ENCODE data around the gene CATSPER1. TPM values are rescaled to one million over a fixed set of nuclear protein-coding genes. Genes with fewer than 3 reads are reported as not detected.

Gene CATSPER1
- polyA plus RNA-seq, 1 of the 3 experiments (the other 2 are of a cell fraction): 2.2 TPM

DNA sequence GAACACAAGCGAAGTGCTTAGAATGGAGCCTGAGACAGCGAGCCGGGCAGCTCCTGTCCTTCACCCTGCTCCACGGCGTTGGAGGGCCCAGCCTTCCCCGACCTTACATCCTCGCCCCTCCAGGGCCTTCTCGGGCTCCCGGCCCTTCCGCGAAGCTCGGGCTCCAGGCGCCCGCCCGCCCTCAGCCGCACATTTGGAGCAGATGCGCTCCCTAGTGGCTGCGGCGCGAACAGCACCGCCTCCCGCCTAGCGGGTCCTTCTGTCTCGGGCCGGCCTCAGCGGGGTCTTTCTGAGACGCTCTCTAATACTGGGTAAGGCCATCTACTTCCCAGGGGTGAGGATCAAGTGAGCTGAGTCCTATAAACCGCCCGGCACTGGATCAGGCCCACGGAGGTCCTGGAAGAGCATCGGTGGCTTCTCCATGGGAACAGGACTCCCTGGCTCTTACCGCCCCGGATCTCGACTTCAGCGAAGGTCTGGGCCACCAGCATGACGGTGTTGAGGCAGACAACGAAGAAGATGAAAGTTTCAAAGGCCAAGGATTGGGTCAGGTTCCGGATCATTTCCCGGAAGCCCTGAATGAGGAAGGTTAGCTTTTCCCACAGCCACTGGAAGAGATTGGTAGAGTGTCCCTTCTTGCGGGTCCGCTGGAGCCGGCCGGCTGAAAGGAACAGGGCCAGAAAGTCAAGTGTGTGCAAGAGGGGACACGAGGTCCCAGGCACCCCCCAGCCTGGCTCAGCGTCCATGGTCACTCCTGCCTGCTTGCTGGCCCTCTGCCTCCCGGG is 3.7 kb downstream of the CATSPER1 start:
- Histone ChIP-seq H3K27me3 (ENCODE audit: insufficient read depth) (no peaks in the 10 kb centered on the region), H3K4me3 (ENCODE audit: low read depth in 2 of 2, low read length in 1 of 2) (peak overlapping the region; percentile 17 to 29; a peak in 2 of 4 replicates), H3K9ac (0 out of 2 replicates have a peak overlapping the region, but pooled peaks have one; percentile 45), H3K79me2 (ENCODE audit: insufficient read depth) (peaks cover 29% of the 10 kb centered on the region; the same call in 1 of the 2 replicates), H2AFZ (ENCODE audit: low read depth) (peak overlapping the region; percentile 63), H3K4me2 (peak overlapping the region; percentile 39; the same call in 1 of the 2 replicates), H3F3A (replicated peaks; ENCODE audit: insufficient read depth) (peaks cover 4% of the 10 kb centered on the region), H4K20me1 (ENCODE audit: insufficient read depth) (no peaks in the 10 kb centered on the region), H3K27ac (ENCODE audit: low read depth in 2 of 2, low read length in 1 of 2) (no peak overlapping the region), H3K36me3 (replicated peaks in 1 of 2; ENCODE audit: control insufficient read depth in 1 of 2, insufficient read depth in 2 of 2, low read length in 1 of 2) (no peaks in the 10 kb centered on the region), H3K9me3 (no peaks in the 10 kb centered on the region), H3K4me1 (ENCODE audit: control insufficient read depth in 1 of 2, insufficient read depth in 2 of 2, low read depth in 1 of 2, low read length in 1 of 2) (peaks cover 3 to 21% of the 10 kb centered on the region in 2 experiments; a peak in 3 of 4 replicates), H3K9me2 (no peaks in the 10 kb centered on the region)
- ChIA-PET CTCF (interaction anchor here (0.6 to 3.2 kb wide), 40 partner anchors 9 to 396 kb away, joined by 3 to 55 read pairs (median 4); partner anchors contain the start of genes BANF1, CCDC85B, CST6 and EIF1AD), POLR2A (interaction anchor here (1.4 kb wide), 1 partner anchor 22 kb away, joined by 7 read pairs; no protein-coding TSS in a partner anchor)
- TF ChIP-seq, protein P1, sequence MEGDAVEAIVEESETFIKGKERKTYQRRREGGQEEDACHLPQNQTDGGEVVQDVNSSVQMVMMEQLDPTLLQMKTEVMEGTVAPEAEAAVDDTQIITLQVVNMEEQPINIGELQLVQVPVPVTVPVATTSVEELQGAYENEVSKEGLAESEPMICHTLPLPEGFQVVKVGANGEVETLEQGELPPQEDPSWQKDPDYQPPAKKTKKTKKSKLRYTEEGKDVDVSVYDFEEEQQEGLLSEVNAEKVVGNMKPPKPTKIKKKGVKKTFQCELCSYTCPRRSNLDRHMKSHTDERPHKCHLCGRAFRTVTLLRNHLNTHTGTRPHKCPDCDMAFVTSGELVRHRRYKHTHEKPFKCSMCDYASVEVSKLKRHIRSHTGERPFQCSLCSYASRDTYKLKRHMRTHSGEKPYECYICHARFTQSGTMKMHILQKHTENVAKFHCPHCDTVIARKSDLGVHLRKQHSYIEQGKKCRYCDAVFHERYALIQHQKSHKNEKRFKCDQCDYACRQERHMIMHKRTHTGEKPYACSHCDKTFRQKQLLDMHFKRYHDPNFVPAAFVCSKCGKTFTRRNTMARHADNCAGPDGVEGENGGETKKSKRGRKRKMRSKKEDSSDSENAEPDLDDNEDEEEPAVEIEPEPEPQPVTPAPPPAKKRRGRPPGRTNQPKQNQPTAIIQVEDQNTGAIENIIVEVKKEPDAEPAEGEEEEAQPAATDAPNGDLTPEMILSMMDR (IDR thresholded peaks at IDR 0.05): peak; percentile 90
- no peak for TF ChIP-seq RXRA (IDR thresholded peaks at IDR 0.05; ENCODE audit: borderline replicate concordance, low read depth)
- TF ChIP-seq, protein P2, sequence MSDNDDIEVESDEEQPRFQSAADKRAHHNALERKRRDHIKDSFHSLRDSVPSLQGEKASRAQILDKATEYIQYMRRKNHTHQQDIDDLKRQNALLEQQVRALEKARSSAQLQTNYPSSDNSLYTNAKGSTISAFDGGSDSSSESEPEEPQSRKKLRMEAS (IDR thresholded peaks at IDR 0.05; ENCODE audit: low read depth): peak; percentile 69
- TF ChIP-seq, protein P3, sequence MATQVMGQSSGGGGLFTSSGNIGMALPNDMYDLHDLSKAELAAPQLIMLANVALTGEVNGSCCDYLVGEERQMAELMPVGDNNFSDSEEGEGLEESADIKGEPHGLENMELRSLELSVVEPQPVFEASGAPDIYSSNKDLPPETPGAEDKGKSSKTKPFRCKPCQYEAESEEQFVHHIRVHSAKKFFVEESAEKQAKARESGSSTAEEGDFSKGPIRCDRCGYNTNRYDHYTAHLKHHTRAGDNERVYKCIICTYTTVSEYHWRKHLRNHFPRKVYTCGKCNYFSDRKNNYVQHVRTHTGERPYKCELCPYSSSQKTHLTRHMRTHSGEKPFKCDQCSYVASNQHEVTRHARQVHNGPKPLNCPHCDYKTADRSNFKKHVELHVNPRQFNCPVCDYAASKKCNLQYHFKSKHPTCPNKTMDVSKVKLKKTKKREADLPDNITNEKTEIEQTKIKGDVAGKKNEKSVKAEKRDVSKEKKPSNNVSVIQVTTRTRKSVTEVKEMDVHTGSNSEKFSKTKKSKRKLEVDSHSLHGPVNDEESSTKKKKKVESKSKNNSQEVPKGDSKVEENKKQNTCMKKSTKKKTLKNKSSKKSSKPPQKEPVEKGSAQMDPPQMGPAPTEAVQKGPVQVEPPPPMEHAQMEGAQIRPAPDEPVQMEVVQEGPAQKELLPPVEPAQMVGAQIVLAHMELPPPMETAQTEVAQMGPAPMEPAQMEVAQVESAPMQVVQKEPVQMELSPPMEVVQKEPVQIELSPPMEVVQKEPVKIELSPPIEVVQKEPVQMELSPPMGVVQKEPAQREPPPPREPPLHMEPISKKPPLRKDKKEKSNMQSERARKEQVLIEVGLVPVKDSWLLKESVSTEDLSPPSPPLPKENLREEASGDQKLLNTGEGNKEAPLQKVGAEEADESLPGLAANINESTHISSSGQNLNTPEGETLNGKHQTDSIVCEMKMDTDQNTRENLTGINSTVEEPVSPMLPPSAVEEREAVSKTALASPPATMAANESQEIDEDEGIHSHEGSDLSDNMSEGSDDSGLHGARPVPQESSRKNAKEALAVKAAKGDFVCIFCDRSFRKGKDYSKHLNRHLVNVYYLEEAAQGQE (IDR thresholded peaks at IDR 0.05; ENCODE audit: low read depth, low read length): no peak
- TF ChIP-seq POLR2AphosphoS5 (IDR thresholded peaks at IDR 0.05; ENCODE audit: low read depth, low read length): no peak
- TF ChIP-seq FOSL2 (IDR thresholded peaks at IDR 0.05; ENCODE audit: borderline replicate concordance, low read depth): no peak
- TF ChIP-seq TEAD4 (IDR thresholded peaks at IDR 0.05; ENCODE audit: borderline replicate concordance, insufficient read depth): no peak
- TF ChIP-seq, protein P4, sequence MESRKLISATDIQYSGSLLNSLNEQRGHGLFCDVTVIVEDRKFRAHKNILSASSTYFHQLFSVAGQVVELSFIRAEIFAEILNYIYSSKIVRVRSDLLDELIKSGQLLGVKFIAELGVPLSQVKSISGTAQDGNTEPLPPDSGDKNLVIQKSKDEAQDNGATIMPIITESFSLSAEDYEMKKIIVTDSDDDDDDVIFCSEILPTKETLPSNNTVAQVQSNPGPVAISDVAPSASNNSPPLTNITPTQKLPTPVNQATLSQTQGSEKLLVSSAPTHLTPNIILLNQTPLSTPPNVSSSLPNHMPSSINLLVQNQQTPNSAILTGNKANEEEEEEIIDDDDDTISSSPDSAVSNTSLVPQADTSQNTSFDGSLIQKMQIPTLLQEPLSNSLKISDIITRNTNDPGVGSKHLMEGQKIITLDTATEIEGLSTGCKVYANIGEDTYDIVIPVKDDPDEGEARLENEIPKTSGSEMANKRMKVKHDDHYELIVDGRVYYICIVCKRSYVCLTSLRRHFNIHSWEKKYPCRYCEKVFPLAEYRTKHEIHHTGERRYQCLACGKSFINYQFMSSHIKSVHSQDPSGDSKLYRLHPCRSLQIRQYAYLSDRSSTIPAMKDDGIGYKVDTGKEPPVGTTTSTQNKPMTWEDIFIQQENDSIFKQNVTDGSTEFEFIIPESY (IDR thresholded peaks at IDR 0.05; ENCODE audit: borderline replicate concordance, low read depth): no peak
- TF ChIP-seq GABPA (IDR thresholded peaks at IDR 0.05; ENCODE audit: low read depth): no peak
- peak; percentile 67 for TF ChIP-seq RAD21 (IDR thresholded peaks at IDR 0.05; ENCODE audit: low read length)
- TF ChIP-seq, protein P5, sequence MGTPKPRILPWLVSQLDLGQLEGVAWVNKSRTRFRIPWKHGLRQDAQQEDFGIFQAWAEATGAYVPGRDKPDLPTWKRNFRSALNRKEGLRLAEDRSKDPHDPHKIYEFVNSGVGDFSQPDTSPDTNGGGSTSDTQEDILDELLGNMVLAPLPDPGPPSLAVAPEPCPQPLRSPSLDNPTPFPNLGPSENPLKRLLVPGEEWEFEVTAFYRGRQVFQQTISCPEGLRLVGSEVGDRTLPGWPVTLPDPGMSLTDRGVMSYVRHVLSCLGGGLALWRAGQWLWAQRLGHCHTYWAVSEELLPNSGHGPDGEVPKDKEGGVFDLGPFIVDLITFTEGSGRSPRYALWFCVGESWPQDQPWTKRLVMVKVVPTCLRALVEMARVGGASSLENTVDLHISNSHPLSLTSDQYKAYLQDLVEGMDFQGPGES (IDR thresholded peaks at IDR 0.05; ENCODE audit: low read depth, low read length): no peak
- no peak for TF ChIP-seq TCF12 (IDR thresholded peaks at IDR 0.05)
- no peak for TF ChIP-seq FOXJ3 (CRISPR knock-in tag; IDR thresholded peaks at IDR 0.05)
- no peak for TF ChIP-seq MXI1 (IDR thresholded peaks at IDR 0.05; ENCODE audit: low read depth, low read length)
- TF ChIP-seq SIN3A (IDR thresholded peaks at IDR 0.05; ENCODE audit: borderline replicate concordance, low read depth, low read length): no peak
- TF ChIP-seq SMC3 (IDR thresholded peaks at IDR 0.05; ENCODE audit: low read depth, low read length): peak; percentile 55
- no peak for TF ChIP-seq EP300 (IDR thresholded peaks at IDR 0.05; ENCODE audit: borderline replicate concordance in 1 of 2, low read depth in 1 of 2, low read length in 1 of 2)
- TF ChIP-seq NRF1 (IDR thresholded peaks at IDR 0.05; ENCODE audit: low read depth, low read length): no peak
- WGBS (ENCODE audit: low lambda C conversion rate): 46% methylated on average over 18 of the region's 46 CpGs
- peak; percentile 95 for DNase-seq

All from SK-N-SH (cell line).